GM21825 (cell line): ENCODE measurements around the gene AP1AR.
A peak's percentile ranks its signal among the peaks of the same experiment; 100 is the strongest.
"Not testable (repeated sequence)": the region's sequence is repeated elsewhere in the genome, so short reads cannot be mapped to it uniquely, and the experiment has no call there.

Experiments used
- ATAC-seq: cut with Tn5 transposase; IDR thresholded peaks from one replicate; pipeline ENCODE4 v1.9.1; 2021; ENCODE audit warnings: mild to moderate bottlenecking, moderate library complexity; ENCODE audit not compliant: unreplicated experiment

The AP1AR gene

GRCh38 chr4:112309263-112309791, 77.7 kb downstream of the AP1AR start:
- not testable (repeated sequence) for ATAC-seq

GRCh38 chr4:112311516-112311915, 79.9 kb downstream of the AP1AR start:
- no peak for ATAC-seq

GRCh38 chr4:112312610-112313239, 81.1 kb downstream of the AP1AR start:
- ATAC-seq: peak; percentile 96

GRCh38 chr4:112315446-112315845, 83.9 kb downstream of the AP1AR start:
- no peak for ATAC-seq

GRCh38 chr4:112316360-112316759, 84.8 kb downstream of the AP1AR start:
- no peak for ATAC-seq

- peak; percentile 98 for ATAC-seq
Observed at GRCh38 chr4:112318239-112319142, 86.9 kb downstream of the AP1AR start.
